ENCODE data around the gene GAS2L2. TPM values are rescaled to one million over a fixed set of nuclear protein-coding genes. Genes with fewer than 3 reads are reported as not detected.

Gene GAS2L2
- total RNA-seq, 1 donor from 2014 or later: 3.1 TPM

DNA sequence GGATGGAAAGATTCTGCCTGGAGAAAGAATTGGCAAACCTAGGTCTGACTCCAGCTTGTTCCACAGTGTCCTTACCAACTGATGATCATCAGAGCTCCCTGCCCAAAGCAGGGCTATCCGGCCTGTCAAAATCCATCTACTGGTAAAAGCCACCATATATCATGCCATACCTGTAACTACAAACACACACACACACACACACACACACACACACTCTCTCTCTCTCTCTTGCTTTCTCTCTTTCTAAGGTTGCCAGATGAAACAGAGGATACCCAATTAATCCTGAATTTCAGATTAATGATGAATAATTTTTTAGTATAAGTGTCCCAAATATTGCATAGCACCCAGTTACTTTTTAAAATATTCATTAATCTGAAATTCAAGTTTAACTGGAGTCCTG, 43.9 kb upstream of the GAS2L2 start:
- TF ChIP-seq, protein P1, sequence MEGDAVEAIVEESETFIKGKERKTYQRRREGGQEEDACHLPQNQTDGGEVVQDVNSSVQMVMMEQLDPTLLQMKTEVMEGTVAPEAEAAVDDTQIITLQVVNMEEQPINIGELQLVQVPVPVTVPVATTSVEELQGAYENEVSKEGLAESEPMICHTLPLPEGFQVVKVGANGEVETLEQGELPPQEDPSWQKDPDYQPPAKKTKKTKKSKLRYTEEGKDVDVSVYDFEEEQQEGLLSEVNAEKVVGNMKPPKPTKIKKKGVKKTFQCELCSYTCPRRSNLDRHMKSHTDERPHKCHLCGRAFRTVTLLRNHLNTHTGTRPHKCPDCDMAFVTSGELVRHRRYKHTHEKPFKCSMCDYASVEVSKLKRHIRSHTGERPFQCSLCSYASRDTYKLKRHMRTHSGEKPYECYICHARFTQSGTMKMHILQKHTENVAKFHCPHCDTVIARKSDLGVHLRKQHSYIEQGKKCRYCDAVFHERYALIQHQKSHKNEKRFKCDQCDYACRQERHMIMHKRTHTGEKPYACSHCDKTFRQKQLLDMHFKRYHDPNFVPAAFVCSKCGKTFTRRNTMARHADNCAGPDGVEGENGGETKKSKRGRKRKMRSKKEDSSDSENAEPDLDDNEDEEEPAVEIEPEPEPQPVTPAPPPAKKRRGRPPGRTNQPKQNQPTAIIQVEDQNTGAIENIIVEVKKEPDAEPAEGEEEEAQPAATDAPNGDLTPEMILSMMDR (IDR thresholded peaks at IDR 0.05): no peak

DNA sequence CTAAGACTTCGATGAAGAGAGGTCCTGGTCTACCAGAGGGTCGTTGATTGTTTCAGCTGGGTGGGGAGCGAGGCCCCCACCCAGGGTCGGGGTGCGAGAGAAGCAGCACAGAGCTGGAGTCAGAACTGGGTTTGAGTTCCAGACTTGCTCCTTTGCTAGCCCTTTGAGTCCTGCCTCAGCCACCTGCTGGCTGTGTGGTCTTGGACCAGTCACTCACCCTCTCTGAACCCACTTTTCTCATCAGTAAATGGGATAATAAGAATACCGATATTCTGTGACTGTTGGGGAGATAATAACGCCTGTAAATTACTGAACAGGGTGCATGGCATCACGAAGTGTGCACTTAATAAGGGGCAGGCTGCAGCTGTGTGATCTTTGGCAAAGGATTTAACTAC, 42.8 kb upstream of the GAS2L2 start:
- TF ChIP-seq, protein P1 (IDR thresholded peaks at IDR 0.05): no peak
- no peaks in the 10 kb centered on the region for H3K36me3 ChIP-seq
- no peaks in the 10 kb centered on the region for H3K9me3 ChIP-seq
- intact Hi-C loops (cut with DNase I): no loop called here
- peak overlapping the region; percentile 77 for H3K4me3 ChIP-seq
- peaks cover 45% of the 10 kb centered on the region for H3K4me1 ChIP-seq
- peaks cover 18% of the 10 kb centered on the region for H3K27me3 ChIP-seq (ENCODE audit: low read depth)
- H3K27ac ChIP-seq: peak overlapping the region; percentile 77
- DNase-seq (no peak), ATAC-seq (no peak)

More for the DNA sequence above, 43.9 kb upstream of the GAS2L2 start:
- no peaks in the 10 kb centered on the region for H3K9me3 ChIP-seq
- no peak overlapping the region for H3K4me3 ChIP-seq
- intact Hi-C loops (cut with DNase I): no loop called here
- H3K4me1 ChIP-seq: peaks cover 56% of the 10 kb centered on the region
- no peak overlapping the region for H3K27ac ChIP-seq
- H3K27me3 ChIP-seq (ENCODE audit: low read depth): peaks cover 18% of the 10 kb centered on the region
- no peaks in the 10 kb centered on the region for H3K36me3 ChIP-seq
- ATAC-seq (no peak), DNase-seq (no peak)

GRCh38 chr17:35795007-35795870, 42.2 kb upstream of the GAS2L2 start, which contains the start of gene MMP28:
TSS of gene MMP28 (minus strand) at chr17:35795641. CDS start at chr17:35795377, 264 bp downstream.
- TF ChIP-seq, protein P1 (IDR thresholded peaks at IDR 0.05): no peak
- DNase-seq (peak; percentile 75), ATAC-seq (peak; percentile 89)
- no peaks in the 10 kb centered on the region for H3K36me3 ChIP-seq
- intact Hi-C loops (cut with DNase I): no loop called here
- H3K4me3 ChIP-seq: peak within 1 kb of the TSS; percentile 77
- peaks cover 38% of the 10 kb centered on the region for H3K4me1 ChIP-seq
- H3K27me3 ChIP-seq (ENCODE audit: low read depth): peaks cover 18% of the 10 kb centered on the region
- H3K27ac ChIP-seq: peak within 1 kb of the TSS; percentile 77
- H3K9me3 ChIP-seq: no peaks in the 10 kb centered on the region

GRCh38 chr17:35793257-35793656, 40.2 kb upstream of the GAS2L2 start:
- no peak for ATAC-seq
- Histone ChIP-seq H3K9me3 (no peaks in the 10 kb centered on the region), H3K4me3 (peak overlapping the region; percentile 77), H3K4me1 (peaks cover 31% of the 10 kb centered on the region), H3K27ac (no peak overlapping the region), H3K27me3 (ENCODE audit: low read depth) (peaks cover 18% of the 10 kb centered on the region), H3K36me3 (no peaks in the 10 kb centered on the region)
- TF ChIP-seq, protein P1 (IDR thresholded peaks at IDR 0.05): no peak
- intact Hi-C loops (cut with DNase I): no loop called here
- no peak for DNase-seq

GRCh38 chr17:35791681-35792350, 38.8 kb upstream of the GAS2L2 start:
- Histone ChIP-seq H3K4me1 (peaks cover 44% of the 10 kb centered on the region), H3K36me3 (no peaks in the 10 kb centered on the region), H3K27ac (no peak overlapping the region), H3K9me3 (no peaks in the 10 kb centered on the region), H3K27me3 (ENCODE audit: low read depth) (peaks cover 18% of the 10 kb centered on the region), H3K4me3 (no peak overlapping the region)
- TF ChIP-seq, protein P1 (IDR thresholded peaks at IDR 0.05): no peak
- no peak for ATAC-seq
- no peak for DNase-seq
- intact Hi-C loops (cut with DNase I): no loop called here

Measured in lower lobe of right lung (tissue), 2 donors.